RWPE2 (cell line): ENCODE measurements around the gene DEXI.

ENCODE experiments used
- ATAC-seq: fragments of 200-7000 bp; cut with Tn5 transposase; 3 replicates; pipeline ENCODE4 v1.9.1; 2021; ENCODE audit warnings: low read depth
- DNase-seq: peaks from one replicate; pipeline ENCODE4 v3.0.0-alpha.2; 2020; ENCODE audit warnings: low spot score
- H3K27ac ChIP-seq: fragments of 450-650 bp; 2 replicates; pipeline ENCODE4 v1.5.1; 2017; ENCODE audit warnings: mild to moderate bottlenecking; ENCODE audit not compliant: poor library complexity, severe bottlenecking
- H3K27me3 ChIP-seq: fragments of 250-450 bp; sonication (Bioruptor Pico); 2 replicates; pipeline ENCODE4 v1.5.1; 2021; ENCODE audit warnings: mild to moderate bottlenecking, moderate library complexity; ENCODE audit not compliant: insufficient read depth, poor library complexity, severe bottlenecking
- H3K36me3 ChIP-seq: fragments of 250-450 bp; sonication (Bioruptor Pico); 2 replicates; pipeline ENCODE4 v1.5.1; 2020; ENCODE audit warnings: low read depth, mild to moderate bottlenecking, moderate library complexity
- H3K4me1 ChIP-seq: fragments of 250-450 bp; sonication (Bioruptor Pico); 2 replicates; pipeline ENCODE4 v1.5.1; 2021; ENCODE audit warnings: mild to moderate bottlenecking, moderate library complexity; ENCODE audit not compliant: insufficient read depth, poor library complexity, severe bottlenecking
- H3K4me3 ChIP-seq: fragments of 250-450 bp; sonication (Bioruptor Pico); 2 replicates; pipeline ENCODE4 v1.5.1; 2021; ENCODE audit warnings: mild to moderate bottlenecking, moderate library complexity; ENCODE audit not compliant: severe bottlenecking
- H3K9me3 ChIP-seq: fragments of 250-450 bp; sonication (Bioruptor Pico); 2 replicates; pipeline ENCODE4 v1.5.1; 2021; ENCODE audit warnings: mild to moderate bottlenecking, moderate library complexity; ENCODE audit not compliant: severe bottlenecking
- CTCF ChIP-seq: fragments of 450-650 bp; IDR thresholded peaks from one replicate; pipeline ENCODE4 v1.5.1; 2017; ENCODE audit warnings: mild to moderate bottlenecking, moderate library complexity; ENCODE audit not compliant: poor library complexity, severe bottlenecking

DEXI gene

GRCh38 chr16:10978871-10979446 is 36.7 kb upstream of the DEXI start:
- no peaks in the 10 kb centered on the region for H3K9me3 ChIP-seq
- H3K4me1 ChIP-seq, result peaks cover 12% of the 10 kb centered on the region
- ATAC-seq (no peak), DNase-seq (no peak)
- TF ChIP-seq CTCF, result no peak
- H3K36me3 ChIP-seq, result peaks cover 22% of the 10 kb centered on the region
- peak overlapping the region; percentile 44 for H3K27ac ChIP-seq
- no peak overlapping the region for H3K4me3 ChIP-seq
- no peaks in the 10 kb centered on the region for H3K27me3 ChIP-seq

GRCh38 chr16:10978124-10978523 is 35.9 kb upstream of the DEXI start:
- no peaks in the 10 kb centered on the region for H3K27me3 ChIP-seq
- peaks cover 25% of the 10 kb centered on the region for H3K36me3 ChIP-seq
- no peak overlapping the region for H3K27ac ChIP-seq
- H3K4me3 ChIP-seq, result no peak overlapping the region
- ATAC-seq, result no peak
- H3K4me1 ChIP-seq, result peaks cover 12% of the 10 kb centered on the region
- DNase-seq, result no peak
- H3K9me3 ChIP-seq, result no peaks in the 10 kb centered on the region
- TF ChIP-seq CTCF, result no peak

- Histone ChIP-seq H3K36me3 (peaks cover 27% of the 10 kb centered on the region), H3K4me1 (peaks cover 14% of the 10 kb centered on the region), H3K27me3 (no peaks in the 10 kb centered on the region), H3K27ac (no peak overlapping the region), H3K4me3 (no peak overlapping the region), H3K9me3 (no peaks in the 10 kb centered on the region)
- no peak for ATAC-seq
- no peak for DNase-seq
- TF ChIP-seq CTCF, result no peak
These were observed 34.4 kb upstream of the DEXI start for GRCh38 chr16:10976634-10977033.

- no peak for DNase-seq
- H3K36me3 ChIP-seq, result peaks cover 27% of the 10 kb centered on the region
These were observed 30.7 kb upstream of the DEXI start for GRCh38 chr16:10972819-10973464.

More at GRCh38 chr16:10972819-10973464, 30.7 kb upstream of the DEXI start:
- Histone ChIP-seq H3K27ac (no peak overlapping the region), H3K9me3 (no peaks in the 10 kb centered on the region), H3K4me3 (no peak overlapping the region), H3K27me3 (no peaks in the 10 kb centered on the region), H3K4me1 (peaks cover 4% of the 10 kb centered on the region)
- ATAC-seq, result no peak
- no peak for TF ChIP-seq CTCF
